ENCODE measurements around the gene DDX5. TPM values are rescaled to one million over a fixed set of nuclear protein-coding genes. Genes with fewer than 3 reads are reported as not detected.

DDX5 gene
- total and polyA plus RNA-seq, 2 donors (not counting 1 experiment from before 2014, with no cell fraction given): 439 to 598 TPM

DNA sequence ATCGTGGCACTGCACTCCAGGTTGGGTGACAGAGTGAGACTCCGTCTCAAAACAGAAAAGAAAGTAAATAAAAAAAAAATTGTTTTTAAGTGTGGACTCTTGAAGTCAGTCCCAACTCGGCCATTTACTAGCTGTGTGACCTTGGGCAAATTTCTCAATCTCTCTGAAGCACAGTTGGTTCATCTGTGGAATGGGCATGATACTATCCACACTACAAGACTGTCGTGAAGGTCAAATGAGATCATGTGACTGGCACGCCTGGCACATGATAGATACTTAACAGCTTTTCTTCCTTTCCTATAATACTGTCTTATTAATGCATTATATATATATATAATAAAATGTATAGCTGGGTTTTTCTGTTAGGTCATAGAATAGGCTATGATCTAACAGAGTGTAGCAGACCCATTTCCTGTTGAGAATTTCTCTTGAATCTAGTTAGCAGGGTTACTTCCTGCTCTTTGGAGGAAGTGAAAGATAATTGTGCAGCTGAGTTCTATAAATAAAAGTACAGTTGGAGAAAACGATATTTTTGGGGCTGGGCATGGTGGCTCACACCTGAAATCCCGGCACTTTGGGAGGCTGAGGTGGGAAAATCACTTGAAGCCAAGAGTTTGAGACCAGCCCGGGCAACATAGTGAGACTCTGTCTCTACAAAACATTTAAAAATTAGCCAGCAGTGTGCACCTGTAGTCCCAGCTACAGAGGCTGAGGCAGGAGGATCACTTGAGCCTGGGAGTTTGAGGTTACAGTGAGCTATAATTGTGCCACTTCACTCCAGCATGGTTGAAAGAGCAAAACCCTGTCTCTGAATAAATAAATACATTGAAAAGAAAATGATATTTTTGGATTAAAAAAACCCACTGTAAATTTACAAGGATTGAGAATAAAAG is 49.9 kb downstream of the DDX5 start:
- no peak overlapping the region for H3K27ac ChIP-seq (ENCODE audit: insufficient read depth, low read length)
- no peaks in the 10 kb centered on the region for H3K79me2 ChIP-seq (ENCODE audit: control insufficient read depth, insufficient read depth, low read length)
- peaks cover 10% of the 10 kb centered on the region for H3K4me1 ChIP-seq (ENCODE audit: control insufficient read depth, extremely low read depth, insufficient read depth, low read length)
- H3K36me3 ChIP-seq (ENCODE audit: control insufficient read depth, insufficient read depth, low read length): no peaks in the 10 kb centered on the region
- H3K9me3 ChIP-seq (ENCODE audit: control insufficient read depth, insufficient read depth, low read depth, low read length): no peaks in the 10 kb centered on the region
- no peak overlapping the region for H3K9ac ChIP-seq (ENCODE audit: insufficient read depth, low read length)
- DNase-seq (ENCODE audit: low read depth in 2 of 2): no peak
- no peak overlapping the region for H3K4me3 ChIP-seq (replicated peaks in 1 of 4; ENCODE audit: control extremely low read depth in 1 of 4, insufficient read depth in 1 of 4, low read depth in 3 of 4, low read length in 4 of 4)
- no peaks in the 10 kb centered on the region for H3K27me3 ChIP-seq (ENCODE audit: control insufficient read depth, insufficient read depth, low read length)
- no peak overlapping the region for H2AFZ ChIP-seq (ENCODE audit: low read length)
- H4K20me1 ChIP-seq (ENCODE audit: control insufficient read depth, extremely low read depth, insufficient read depth, low read length): no peaks in the 10 kb centered on the region
- no peak overlapping the region for H3K4me2 ChIP-seq (ENCODE audit: extremely low read depth, insufficient read depth, low read length)
- TF ChIP-seq, protein P1, sequence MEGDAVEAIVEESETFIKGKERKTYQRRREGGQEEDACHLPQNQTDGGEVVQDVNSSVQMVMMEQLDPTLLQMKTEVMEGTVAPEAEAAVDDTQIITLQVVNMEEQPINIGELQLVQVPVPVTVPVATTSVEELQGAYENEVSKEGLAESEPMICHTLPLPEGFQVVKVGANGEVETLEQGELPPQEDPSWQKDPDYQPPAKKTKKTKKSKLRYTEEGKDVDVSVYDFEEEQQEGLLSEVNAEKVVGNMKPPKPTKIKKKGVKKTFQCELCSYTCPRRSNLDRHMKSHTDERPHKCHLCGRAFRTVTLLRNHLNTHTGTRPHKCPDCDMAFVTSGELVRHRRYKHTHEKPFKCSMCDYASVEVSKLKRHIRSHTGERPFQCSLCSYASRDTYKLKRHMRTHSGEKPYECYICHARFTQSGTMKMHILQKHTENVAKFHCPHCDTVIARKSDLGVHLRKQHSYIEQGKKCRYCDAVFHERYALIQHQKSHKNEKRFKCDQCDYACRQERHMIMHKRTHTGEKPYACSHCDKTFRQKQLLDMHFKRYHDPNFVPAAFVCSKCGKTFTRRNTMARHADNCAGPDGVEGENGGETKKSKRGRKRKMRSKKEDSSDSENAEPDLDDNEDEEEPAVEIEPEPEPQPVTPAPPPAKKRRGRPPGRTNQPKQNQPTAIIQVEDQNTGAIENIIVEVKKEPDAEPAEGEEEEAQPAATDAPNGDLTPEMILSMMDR (conservative IDR thresholded peaks at IDR 0.05 in 1 of 2, IDR thresholded peaks at IDR 0.05 in 1 of 2; ENCODE audit: low read depth in 1 of 2, low read length in 2 of 2): no peak
- no peak for TF ChIP-seq EZH2 (IDR thresholded peaks at IDR 0.05; ENCODE audit: low read length, missing control alignments)

- Histone ChIP-seq H3K36me3 (ENCODE audit: control insufficient read depth, insufficient read depth, low read length) (peaks cover 1% of the 10 kb centered on the region), H3K4me2 (ENCODE audit: extremely low read depth, insufficient read depth, low read length) (peak overlapping the region; percentile 97), H2AFZ (ENCODE audit: low read length) (peak overlapping the region; percentile 41), H3K79me2 (ENCODE audit: control insufficient read depth, insufficient read depth, low read length) (no peaks in the 10 kb centered on the region), H3K4me1 (ENCODE audit: control insufficient read depth, extremely low read depth, insufficient read depth, low read length) (peaks cover 10% of the 10 kb centered on the region), H3K4me3 (replicated peaks in 1 of 4; ENCODE audit: control extremely low read depth in 1 of 4, insufficient read depth in 1 of 4, low read depth in 3 of 4, low read length in 4 of 4) (peak overlapping the region; percentile 1 to 61 (median 16)), H3K9ac (ENCODE audit: insufficient read depth, low read length) (peak overlapping the region; percentile 37), H3K27me3 (ENCODE audit: control insufficient read depth, insufficient read depth, low read length) (no peaks in the 10 kb centered on the region), H3K27ac (ENCODE audit: insufficient read depth, low read length) (peak overlapping the region; percentile 89), H3K9me3 (ENCODE audit: control insufficient read depth, insufficient read depth, low read depth, low read length) (no peaks in the 10 kb centered on the region), H4K20me1 (ENCODE audit: control insufficient read depth, extremely low read depth, insufficient read depth, low read length) (no peaks in the 10 kb centered on the region)
- no peak for TF ChIP-seq EZH2 (IDR thresholded peaks at IDR 0.05; ENCODE audit: low read length, missing control alignments)
- TF ChIP-seq, protein P1 (conservative IDR thresholded peaks at IDR 0.05 in 1 of 2, IDR thresholded peaks at IDR 0.05 in 1 of 2; ENCODE audit: low read depth in 1 of 2, low read length in 2 of 2): no peak
- peak in 1 of 2 donors; percentile 38 for DNase-seq (ENCODE audit: low read depth in 2 of 2)
These were observed 56.5 kb downstream of the DDX5 start for GRCh38 chr17:64449545-64449944.

GRCh38 chr17:64448665-64449512 is 57.2 kb downstream of the DDX5 start, which contains the start of gene MILR1:
Gene MILR1, plus strand, starts transcription at chr17:64449115. Its CDS starts 54 bp downstream, at chr17:64449169.
- Histone ChIP-seq H3K4me3 (replicated peaks in 1 of 4; ENCODE audit: control extremely low read depth in 1 of 4, insufficient read depth in 1 of 4, low read depth in 3 of 4, low read length in 4 of 4) (peak within 1 kb of the TSS; percentile 1 to 61 (median 16)), H4K20me1 (ENCODE audit: control insufficient read depth, extremely low read depth, insufficient read depth, low read length) (no peaks in the 10 kb centered on the region), H3K9ac (ENCODE audit: insufficient read depth, low read length) (peak within 1 kb of the TSS; percentile 37), H3K9me3 (ENCODE audit: control insufficient read depth, insufficient read depth, low read depth, low read length) (no peaks in the 10 kb centered on the region), H3K4me1 (ENCODE audit: control insufficient read depth, extremely low read depth, insufficient read depth, low read length) (peaks cover 10% of the 10 kb centered on the region), H3K27me3 (ENCODE audit: control insufficient read depth, insufficient read depth, low read length) (no peaks in the 10 kb centered on the region), H3K36me3 (ENCODE audit: control insufficient read depth, insufficient read depth, low read length) (peaks cover 1% of the 10 kb centered on the region), H2AFZ (ENCODE audit: low read length) (peak within 1 kb of the TSS; percentile 94), H3K4me2 (ENCODE audit: extremely low read depth, insufficient read depth, low read length) (peak within 1 kb of the TSS; percentile 97), H3K79me2 (ENCODE audit: control insufficient read depth, insufficient read depth, low read length) (no peaks in the 10 kb centered on the region), H3K27ac (ENCODE audit: insufficient read depth, low read length) (peak within 1 kb of the TSS; percentile 89)
- no peak for TF ChIP-seq EZH2 (IDR thresholded peaks at IDR 0.05; ENCODE audit: low read length, missing control alignments)
- TF ChIP-seq, protein P1 (conservative IDR thresholded peaks at IDR 0.05 in 1 of 2, IDR thresholded peaks at IDR 0.05 in 1 of 2; ENCODE audit: low read depth in 1 of 2, low read length in 2 of 2): no peak
- peak; percentile 92 to 95 for DNase-seq (ENCODE audit: low read depth in 2 of 2)
